HEK293 (cell line): ENCODE data around the gene HSF2BP.
A peak's percentile ranks its signal among the peaks of the same experiment; 100 is the strongest.

ENCODE experiments used
- CTCF ChIA-PET: fragments of 350-600 bp; formaldehyde crosslinking; extraction: SDS; loops from one replicate; lab custom pipeline; 2021; ENCODE audit warnings: antibody characterized with exemption; lab: Yijun Ruan, JAX
- POLR2A ChIA-PET: fragments of 300-600 bp; formaldehyde crosslinking; extraction: SDS; loops from one replicate; lab custom pipeline; 2020; ENCODE audit warnings: antibody characterized with exemption, inconsistent platforms; lab: Yijun Ruan, JAX
- H3K27ac ChIP-seq: fragments of 200-500 bp; sonication (Bioruptor generic); 2 replicates; pipeline ENCODE4 v1.5.1; 2014; ENCODE audit warnings: low read depth, low read length, control low read depth, inconsistent platforms; ENCODE audit errors: extremely low read depth
- H3K36me3 ChIP-seq, 2 experiments: fragments of 200-500 bp in 1 of 2; sonication (Bioruptor generic) in 1 of 2; 1 replicate in 1 of 2; 2 replicates in 1 of 2; pipeline ENCODE4 v1.5.1; 2014 to 2017; ENCODE audit warnings: inconsistent platforms in 2 of 2, low read length in 2 of 2; ENCODE audit not compliant: control insufficient read depth in 2 of 2, insufficient read depth in 1 of 2
- H3K4me1 ChIP-seq: fragments of 200-500 bp; sonication (Bioruptor generic); 2 replicates; pipeline ENCODE4 v1.5.1; 2014; ENCODE audit warnings: mild to moderate bottlenecking, low read length, inconsistent platforms; ENCODE audit not compliant: control insufficient read depth, insufficient read depth
- H3K4me3 ChIP-seq: 2 replicates; pipeline ENCODE4 v1.5.1; 2011; ENCODE audit warnings: low read depth, mild to moderate bottlenecking, control low read depth, low read length, moderate library complexity
- H3K9me3 ChIP-seq: fragments of 200-500 bp; sonication (Bioruptor generic); 2 replicates; pipeline ENCODE4 v1.5.1; 2014; ENCODE audit warnings: low read depth, low read length, inconsistent platforms; ENCODE audit not compliant: control insufficient read depth, insufficient read depth
- GLI4 ChIP-seq: fragments of 450-650 bp; formaldehyde crosslinking; IDR thresholded peaks from 2 replicates; pipeline ENCODE4 v1.5.1; 2016; ENCODE audit warnings: missing biosample characterization, missing genetic modification characterization
- KLF10 ChIP-seq: fragments of 450-650 bp; IDR thresholded peaks from 2 replicates; pipeline ENCODE4 v1.5.1; 2018; ENCODE audit warnings: missing biosample characterization, mild to moderate bottlenecking, missing genetic modification characterization
- PRDM2 ChIP-seq: fragments of 450-650 bp; formaldehyde crosslinking; IDR thresholded peaks from 2 replicates; pipeline ENCODE4 v1.5.1; 2016; ENCODE audit warnings: missing biosample characterization, missing genetic modification characterization, borderline replicate concordance
- ZBTB20 ChIP-seq: fragments of 450-650 bp; formaldehyde crosslinking; IDR thresholded peaks from 2 replicates; pipeline ENCODE4 v1.5.1; 2016; ENCODE audit warnings: missing biosample characterization, missing genetic modification characterization
- ZBTB21 ChIP-seq: fragments of 450-650 bp; formaldehyde crosslinking; IDR thresholded peaks from 2 replicates; pipeline ENCODE4 v1.5.1; 2017; ENCODE audit warnings: missing biosample characterization, missing genetic modification characterization
- ZNF10 ChIP-seq: fragments of 450-650 bp; formaldehyde crosslinking; IDR thresholded peaks from 2 replicates; pipeline ENCODE4 v1.5.1; 2017; ENCODE audit warnings: missing biosample characterization, missing genetic modification characterization
- ZNF121 ChIP-seq: fragments of 450-650 bp; formaldehyde crosslinking; IDR thresholded peaks from 2 replicates; pipeline ENCODE4 v1.5.1; 2016; ENCODE audit warnings: missing biosample characterization, missing genetic modification characterization
- ZNF146 ChIP-seq: fragments of 450-650 bp; formaldehyde crosslinking; IDR thresholded peaks from 2 replicates; pipeline ENCODE4 v1.5.1; 2016; ENCODE audit warnings: missing biosample characterization, missing genetic modification characterization
- ZNF175 ChIP-seq: fragments of 450-650 bp; formaldehyde crosslinking; IDR thresholded peaks from 2 replicates; pipeline ENCODE4 v1.5.1; 2016; ENCODE audit warnings: missing biosample characterization, missing genetic modification characterization
- ZNF223 ChIP-seq: fragments of 450-650 bp; formaldehyde crosslinking; IDR thresholded peaks from 2 replicates; pipeline ENCODE4 v1.5.1; 2016; ENCODE audit warnings: missing biosample characterization, missing genetic modification characterization
- ZNF24 ChIP-seq: fragments of 450-650 bp; formaldehyde crosslinking; IDR thresholded peaks from 2 replicates; pipeline ENCODE4 v1.5.1; 2016; ENCODE audit warnings: missing biosample characterization, missing genetic modification characterization
- ZNF266 ChIP-seq: fragments of 450-650 bp; formaldehyde crosslinking; IDR thresholded peaks from 2 replicates; pipeline ENCODE4 v1.5.1; 2016; ENCODE audit warnings: missing biosample characterization, missing genetic modification characterization, low read depth
- ZNF335 ChIP-seq: fragments of 450-650 bp; formaldehyde crosslinking; conservative IDR thresholded peaks from 2 replicates; pipeline ENCODE4 v1.5.1; 2016; ENCODE audit warnings: missing biosample characterization, missing genetic modification characterization
- ZNF521 ChIP-seq: fragments of 450-650 bp; formaldehyde crosslinking; IDR thresholded peaks from 2 replicates; pipeline ENCODE4 v1.5.1; 2017; ENCODE audit warnings: missing biosample characterization, mild to moderate bottlenecking, missing genetic modification characterization
- ZNF548 ChIP-seq: fragments of 450-650 bp; formaldehyde crosslinking; IDR thresholded peaks from 2 replicates; pipeline ENCODE4 v1.5.1; 2016; ENCODE audit warnings: missing biosample characterization, missing genetic modification characterization
- ZNF555 ChIP-seq: fragments of 450-650 bp; formaldehyde crosslinking; conservative IDR thresholded peaks from 2 replicates; pipeline ENCODE4 v1.5.1; 2017; ENCODE audit warnings: missing biosample characterization, mild to moderate bottlenecking, missing genetic modification characterization, inconsistent platforms
- ZNF558 ChIP-seq: fragments of 450-650 bp; formaldehyde crosslinking; IDR thresholded peaks from 2 replicates; pipeline ENCODE4 v1.5.1; 2016; ENCODE audit warnings: missing biosample characterization, missing genetic modification characterization
- ZNF560 ChIP-seq: fragments of 450-650 bp; formaldehyde crosslinking; IDR thresholded peaks from 2 replicates; pipeline ENCODE4 v1.5.1; 2017; ENCODE audit warnings: missing biosample characterization, missing genetic modification characterization, borderline replicate concordance
- TF ChIP-seq, protein P1 (sequence below): fragments of 450-650 bp; formaldehyde crosslinking; IDR thresholded peaks from 2 replicates; pipeline ENCODE4 v1.5.1; 2017; ENCODE audit warnings: missing biosample characterization, missing genetic modification characterization

The HSF2BP gene

DNA sequence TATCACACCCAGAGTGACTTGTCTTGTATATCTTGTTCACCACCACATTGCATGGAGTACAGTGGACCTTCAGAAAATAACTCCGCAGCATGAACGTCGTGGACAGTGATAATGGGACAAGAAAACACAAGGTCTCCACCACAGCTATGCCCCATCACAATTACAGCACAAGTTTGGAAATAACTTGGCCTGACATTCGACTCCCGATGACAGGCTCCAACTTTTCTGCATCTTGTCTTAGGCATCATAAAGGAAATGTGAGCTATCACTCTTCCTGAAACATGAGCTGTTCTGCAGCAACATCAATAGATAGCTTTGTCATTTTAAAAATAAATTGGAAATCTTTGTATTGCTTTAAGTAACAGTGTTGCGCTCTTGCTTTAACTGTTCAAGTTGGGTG is 3.0 kb upstream of the HSF2BP start (continued):
- no peak for TF ChIP-seq ZBTB20 (tag by site-specific recombination)
- TF ChIP-seq, all 188 proteins: peak for 0

DNA sequence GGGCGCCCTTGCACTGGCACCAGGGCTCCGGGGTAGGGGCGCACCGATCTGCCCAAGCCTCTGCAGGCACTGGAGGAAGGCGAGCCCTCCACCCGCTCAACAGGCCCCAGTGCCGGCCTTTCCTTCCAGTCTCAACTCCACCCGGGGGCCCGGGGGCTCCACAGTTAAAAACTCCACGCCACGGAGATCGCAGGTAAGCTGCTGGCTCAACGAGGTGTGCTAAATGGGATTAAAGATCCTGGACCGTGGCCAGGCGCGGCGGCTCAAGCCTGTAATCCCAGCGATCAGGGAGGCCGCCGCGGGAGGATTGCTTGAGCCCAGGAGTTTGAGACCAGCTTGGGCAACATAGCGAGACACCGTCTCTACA is 536 bp downstream of the HSF2BP start:
- H3K4me3 ChIP-seq = no peak overlapping the region
- H3K27ac ChIP-seq = peak overlapping the region; percentile 84; the same call in 1 of the 2 replicates
- TF ChIP-seq ZNF121 (0 out of 2 replicates have a peak, but pooled peaks have one; percentile 36), ZNF223 (tag by site-specific recombination) (no peak)
- TF ChIP-seq, all 188 proteins: peak for 1
- ChIA-PET POLR2A (interaction anchor here (1.1 to 1.4 kb wide), 3 partner anchors 13 to 70 kb away, joined by 3 to 5 read pairs (median 3); no protein-coding TSS in a partner anchor), CTCF (interaction anchor here (1.0 kb wide), 1 partner anchor 13 kb away, joined by 3 read pairs; no protein-coding TSS in a partner anchor)
- H3K9me3 ChIP-seq = no peaks in the 10 kb centered on the region
- peaks cover 9% of the 10 kb centered on the region; the same call in 1 of the 2 replicates for H3K4me1 ChIP-seq
- H3K36me3 ChIP-seq = peaks cover 11 to 26% of the 10 kb centered on the region in 2 experiments; a peak in 2 of 3 replicates

- POLR2A ChIA-PET = interaction anchor here (1.4 kb wide), 1 partner anchor 32 kb away, joined by 3 read pairs; no protein-coding TSS in a partner anchor
- no peak overlapping the region for H3K27ac ChIP-seq
- H3K36me3 ChIP-seq = peaks cover 6 to 21% of the 10 kb centered on the region in 2 experiments; a peak in 2 of 3 replicates
- no peak overlapping the region for H3K4me3 ChIP-seq
- CTCF ChIA-PET = interaction anchor here (1.0 kb wide), 1 partner anchor 14 kb away, joined by 3 read pairs; no protein-coding TSS in a partner anchor
- H3K4me1 ChIP-seq = peaks cover 9% of the 10 kb centered on the region; the same call in 1 of the 2 replicates
- H3K9me3 ChIP-seq = no peaks in the 10 kb centered on the region
- TF ChIP-seq ZNF555 (tag by site-specific recombination) = no peak
- no peak for TF ChIP-seq ZNF335 (tag by site-specific recombination)
- no peak for TF ChIP-seq ZNF146 (tag by site-specific recombination)
- TF ChIP-seq ZNF560 = no peak
- TF ChIP-seq, protein P1, sequence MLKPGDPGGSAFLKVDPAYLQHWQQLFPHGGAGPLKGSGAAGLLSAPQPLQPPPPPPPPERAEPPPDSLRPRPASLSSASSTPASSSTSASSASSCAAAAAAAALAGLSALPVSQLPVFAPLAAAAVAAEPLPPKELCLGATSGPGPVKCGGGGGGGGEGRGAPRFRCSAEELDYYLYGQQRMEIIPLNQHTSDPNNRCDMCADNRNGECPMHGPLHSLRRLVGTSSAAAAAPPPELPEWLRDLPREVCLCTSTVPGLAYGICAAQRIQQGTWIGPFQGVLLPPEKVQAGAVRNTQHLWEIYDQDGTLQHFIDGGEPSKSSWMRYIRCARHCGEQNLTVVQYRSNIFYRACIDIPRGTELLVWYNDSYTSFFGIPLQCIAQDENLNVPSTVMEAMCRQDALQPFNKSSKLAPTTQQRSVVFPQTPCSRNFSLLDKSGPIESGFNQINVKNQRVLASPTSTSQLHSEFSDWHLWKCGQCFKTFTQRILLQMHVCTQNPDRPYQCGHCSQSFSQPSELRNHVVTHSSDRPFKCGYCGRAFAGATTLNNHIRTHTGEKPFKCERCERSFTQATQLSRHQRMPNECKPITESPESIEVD (tag by site-specific recombination) = no peak
- TF ChIP-seq ZBTB20 (tag by site-specific recombination) = no peak
- TF ChIP-seq ZNF521 = no peak
- TF ChIP-seq ZNF558 (tag by site-specific recombination) = no peak
- TF ChIP-seq ZNF175 (tag by site-specific recombination) = no peak
- no peak for TF ChIP-seq GLI4
- no peak for TF ChIP-seq PRDM2
- no peak for TF ChIP-seq ZNF24 (tag by site-specific recombination)
- TF ChIP-seq ZNF548 (tag by site-specific recombination) = no peak
- TF ChIP-seq ZNF266 = no peak
- no peak for TF ChIP-seq ZBTB21 (tag by site-specific recombination)
- TF ChIP-seq ZNF10 = no peak
- no peak for TF ChIP-seq KLF10 (tag by site-specific recombination)
- TF ChIP-seq, all 188 proteins: peak for 0
Observed at GRCh38 chr21:43658088-43658741, 1.1 kb downstream of the HSF2BP start.
